Retina (tissue), 1 donor: ENCODE measurements around the gene MATN4.
"Not testable (repeated sequence)": the region's sequence is repeated elsewhere in the genome, so short reads cannot be mapped to it uniquely, and the experiment has no call there.

Experiments used
- DNase-seq: peaks from one replicate; pipeline ENCODE4 v3.0.0-alpha.2; 2016

MATN4 gene

GRCh38 chr20:45308117-45308778 is at the start of gene MATN4:
MATN4 (minus strand) TSS chr20:45308299; CDS start chr20:45305582, 2,717 bp downstream.
- DNase-seq: no peak

GRCh38 chr20:45355209-45356084 is 47.3 kb upstream of the MATN4 start:
- DNase-seq: no peak

- DNase-seq: no peak
Observed at GRCh38 chr20:45354423-45355208, 46.5 kb upstream of the MATN4 start.

- DNase-seq: no peak
Observed at GRCh38 chr20:45353746-45354145, 45.6 kb upstream of the MATN4 start.

- no peak for DNase-seq
Observed at GRCh38 chr20:45352729-45353128, 44.6 kb upstream of the MATN4 start.

GRCh38 chr20:45350795-45351194 is 42.7 kb upstream of the MATN4 start:
- not testable (repeated sequence) for DNase-seq

- DNase-seq: no peak
Observed at GRCh38 chr20:45350217-45350616, 42.1 kb upstream of the MATN4 start.

GRCh38 chr20:45347936-45348778 is 40.1 kb upstream of the MATN4 start, which contains the start of gene SDC4:
SDC4 (minus strand) TSS chr20:45348424; CDS start chr20:45348384, 40 bp downstream.
- DNase-seq: peak; percentile 63

- DNase-seq: no peak
Observed at GRCh38 chr20:45347297-45347935, 39.3 kb upstream of the MATN4 start.

- no peak for DNase-seq
Observed at GRCh38 chr20:45346851-45347250, 38.8 kb upstream of the MATN4 start.

- no peak for DNase-seq
Observed at GRCh38 chr20:45346291-45346718, 38.2 kb upstream of the MATN4 start.

GRCh38 chr20:45345104-45345936 is 37.2 kb upstream of the MATN4 start:
- no peak for DNase-seq

- no peak for DNase-seq
Observed at GRCh38 chr20:45344168-45344860, 36.2 kb upstream of the MATN4 start.

- no peak for DNase-seq
Observed at GRCh38 chr20:45343532-45344167, 35.6 kb upstream of the MATN4 start.

- DNase-seq: no peak
Observed at GRCh38 chr20:45342855-45343531, 34.9 kb upstream of the MATN4 start.

- DNase-seq: peak; percentile 47
Observed at GRCh38 chr20:45341939-45342854, 34.1 kb upstream of the MATN4 start.

GRCh38 chr20:45341579-45341938 is 33.5 kb upstream of the MATN4 start:
- DNase-seq: no peak

GRCh38 chr20:45340951-45341350 is 32.9 kb upstream of the MATN4 start:
- DNase-seq: no peak
